Measurements from ENCODE around the gene SLC24A3. TPM values are rescaled to one million over a fixed set of nuclear protein-coding genes. Genes with fewer than 3 reads are reported as not detected.

The SLC24A3 gene
- total and polyA plus RNA-seq, 2 experiments from 2014 or later, result 0.48 to 1.7 TPM

- no peak overlapping the region for H3K4me3 ChIP-seq
- H3K79me2 ChIP-seq, result no peaks in the 10 kb centered on the region
- H3K4me2 ChIP-seq, result no peak overlapping the region
- H3K27ac ChIP-seq, result no peak overlapping the region
- no peaks in the 10 kb centered on the region for H3K36me3 ChIP-seq (replicated peaks; ENCODE audit: insufficient read depth, low read depth)
- TF ChIP-seq EZH2phosphoT487 (IDR thresholded peaks at IDR 0.05; ENCODE audit: low read depth, severe bottlenecking, unreplicated experiment) (no peak), EZH2 (IDR thresholded peaks at IDR 0.05; ENCODE audit: borderline replicate concordance) (no peak)
- TF ChIP-seq, protein P1, sequence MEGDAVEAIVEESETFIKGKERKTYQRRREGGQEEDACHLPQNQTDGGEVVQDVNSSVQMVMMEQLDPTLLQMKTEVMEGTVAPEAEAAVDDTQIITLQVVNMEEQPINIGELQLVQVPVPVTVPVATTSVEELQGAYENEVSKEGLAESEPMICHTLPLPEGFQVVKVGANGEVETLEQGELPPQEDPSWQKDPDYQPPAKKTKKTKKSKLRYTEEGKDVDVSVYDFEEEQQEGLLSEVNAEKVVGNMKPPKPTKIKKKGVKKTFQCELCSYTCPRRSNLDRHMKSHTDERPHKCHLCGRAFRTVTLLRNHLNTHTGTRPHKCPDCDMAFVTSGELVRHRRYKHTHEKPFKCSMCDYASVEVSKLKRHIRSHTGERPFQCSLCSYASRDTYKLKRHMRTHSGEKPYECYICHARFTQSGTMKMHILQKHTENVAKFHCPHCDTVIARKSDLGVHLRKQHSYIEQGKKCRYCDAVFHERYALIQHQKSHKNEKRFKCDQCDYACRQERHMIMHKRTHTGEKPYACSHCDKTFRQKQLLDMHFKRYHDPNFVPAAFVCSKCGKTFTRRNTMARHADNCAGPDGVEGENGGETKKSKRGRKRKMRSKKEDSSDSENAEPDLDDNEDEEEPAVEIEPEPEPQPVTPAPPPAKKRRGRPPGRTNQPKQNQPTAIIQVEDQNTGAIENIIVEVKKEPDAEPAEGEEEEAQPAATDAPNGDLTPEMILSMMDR (IDR thresholded peaks at IDR 0.05; ENCODE audit: poor library complexity), result no peak
- H3K4me1 ChIP-seq (ENCODE audit: insufficient read depth), result no peaks in the 10 kb centered on the region
- H3K9me3 ChIP-seq (ENCODE audit: low read depth), result peaks cover 7% of the 10 kb centered on the region
- no peak overlapping the region for H2AFZ ChIP-seq
- no peaks in the 10 kb centered on the region for H4K20me1 ChIP-seq (ENCODE audit: insufficient read depth, poor library complexity, severe bottlenecking)
- DNase-seq (ENCODE audit: low spot score), result no peak
- WGBS (ENCODE audit: low lambda C conversion rate, missing lambda C conversion rate), result 58% methylated on average over 3 of the region's 3 CpGs
- no peaks in the 10 kb centered on the region for H3K9me2 ChIP-seq (replicated peaks; ENCODE audit: insufficient read depth)
- no peaks in the 10 kb centered on the region for H3K27me3 ChIP-seq
Measured at GRCh38 chr20:19396460-19397081, 184.1 kb downstream of the SLC24A3 start.

DNA sequence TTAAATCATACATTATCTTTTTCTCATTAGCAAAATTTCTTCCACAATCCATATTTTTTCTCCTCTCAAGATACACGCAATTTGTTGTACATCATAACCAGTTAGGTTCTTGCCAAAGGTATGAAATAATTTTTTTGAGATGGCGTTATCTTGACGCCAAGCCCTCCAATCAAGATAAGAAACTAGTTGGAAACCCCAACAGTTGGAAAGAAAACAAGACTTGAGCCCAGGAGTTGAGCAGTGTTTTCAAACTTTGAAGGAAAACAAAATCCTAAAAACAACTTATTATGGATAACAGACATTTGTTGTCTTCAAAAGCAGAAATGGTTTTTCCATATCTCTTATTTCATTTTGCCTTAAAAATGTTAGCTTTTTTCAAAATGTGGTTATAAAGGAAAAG, 184.8 kb downstream of the SLC24A3 start:
- no peak overlapping the region for H3K4me3 ChIP-seq
- no peak overlapping the region for H2AFZ ChIP-seq
- no peak for DNase-seq (ENCODE audit: low spot score)
- H3K9me3 ChIP-seq (ENCODE audit: low read depth), result peaks cover 7% of the 10 kb centered on the region
- H3K27ac ChIP-seq, result no peak overlapping the region
- no peaks in the 10 kb centered on the region for H3K36me3 ChIP-seq (replicated peaks; ENCODE audit: insufficient read depth, low read depth)
- H3K4me2 ChIP-seq, result no peak overlapping the region
- TF ChIP-seq EZH2phosphoT487 (IDR thresholded peaks at IDR 0.05; ENCODE audit: low read depth, severe bottlenecking, unreplicated experiment), result no peak
- TF ChIP-seq, protein P1 (IDR thresholded peaks at IDR 0.05; ENCODE audit: poor library complexity), result no peak
- TF ChIP-seq EZH2 (IDR thresholded peaks at IDR 0.05; ENCODE audit: borderline replicate concordance), result no peak
- H3K79me2 ChIP-seq, result no peaks in the 10 kb centered on the region
- H3K27me3 ChIP-seq, result no peaks in the 10 kb centered on the region
- no peaks in the 10 kb centered on the region for H3K9me2 ChIP-seq (replicated peaks; ENCODE audit: insufficient read depth)
- H3K4me1 ChIP-seq (ENCODE audit: insufficient read depth), result no peaks in the 10 kb centered on the region
- H4K20me1 ChIP-seq (ENCODE audit: insufficient read depth, poor library complexity, severe bottlenecking), result no peaks in the 10 kb centered on the region
- WGBS (ENCODE audit: low lambda C conversion rate, missing lambda C conversion rate), result 91% methylated on average over 3 of the region's 3 CpGs

- TF ChIP-seq EZH2 (IDR thresholded peaks at IDR 0.05; ENCODE audit: borderline replicate concordance), result no peak
- no peak for TF ChIP-seq EZH2phosphoT487 (IDR thresholded peaks at IDR 0.05; ENCODE audit: low read depth, severe bottlenecking, unreplicated experiment)
- TF ChIP-seq, protein P1 (IDR thresholded peaks at IDR 0.05; ENCODE audit: poor library complexity), result no peak
- H3K27ac ChIP-seq, result no peak overlapping the region
- no peak overlapping the region for H3K4me2 ChIP-seq
Measured at GRCh38 chr20:19397666-19398065, 185.2 kb downstream of the SLC24A3 start.

More at GRCh38 chr20:19397666-19398065, 185.2 kb downstream of the SLC24A3 start:
- Histone ChIP-seq H3K4me3 (no peak overlapping the region), H3K9me3 (ENCODE audit: low read depth) (peaks cover 7% of the 10 kb centered on the region), H3K27me3 (no peaks in the 10 kb centered on the region), H3K79me2 (no peaks in the 10 kb centered on the region), H2AFZ (no peak overlapping the region), H4K20me1 (ENCODE audit: insufficient read depth, poor library complexity, severe bottlenecking) (no peaks in the 10 kb centered on the region), H3K4me1 (ENCODE audit: insufficient read depth) (no peaks in the 10 kb centered on the region), H3K9me2 (replicated peaks; ENCODE audit: insufficient read depth) (no peaks in the 10 kb centered on the region), H3K36me3 (replicated peaks; ENCODE audit: insufficient read depth, low read depth) (no peaks in the 10 kb centered on the region)
- WGBS (ENCODE audit: low lambda C conversion rate, missing lambda C conversion rate), result 61% methylated on average over 1 of the region's 1 CpG
- no peak for DNase-seq (ENCODE audit: low spot score)
